Measurements from ENCODE around the gene AFF3. TPM values are rescaled to one million over a fixed set of nuclear protein-coding genes. Genes with fewer than 3 reads are reported as not detected.

AFF3 gene
- total and polyA plus RNA-seq, 2 of the 8 experiments (the other 6 are each of a cell fraction or from before 2014, with no cell fraction given), result 0.27 to 3.0 TPM

DNA sequence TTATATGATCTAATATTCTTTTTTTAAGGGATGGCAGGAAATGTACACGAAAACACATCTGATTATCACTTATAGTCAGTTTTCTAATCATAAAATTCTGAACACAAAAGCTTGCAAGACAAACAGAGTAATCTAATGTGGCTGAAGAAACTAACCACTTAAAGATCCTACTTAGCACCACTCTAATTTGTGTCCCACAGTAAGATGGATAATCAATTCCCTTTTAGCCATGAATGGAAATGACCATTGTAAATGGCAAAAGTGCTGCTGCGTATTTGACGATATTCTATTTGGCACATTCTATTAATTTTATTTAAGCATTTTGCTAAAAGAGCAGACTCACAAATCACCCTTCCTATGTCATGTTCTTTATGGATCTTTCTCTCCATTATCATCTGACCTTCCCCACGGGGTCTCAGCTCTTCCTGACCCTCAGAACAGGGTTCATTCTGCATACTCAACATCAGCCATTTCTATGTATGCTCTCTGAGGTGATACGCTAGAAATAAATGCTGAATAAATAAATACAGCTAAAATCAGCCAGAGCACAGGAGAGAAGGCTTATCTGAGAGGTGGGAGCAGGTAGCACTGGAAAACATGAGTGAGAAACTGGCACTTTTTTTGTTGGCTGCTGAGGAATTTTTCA lies 295.8 kb downstream of the AFF3 start:
- H3K4ac ChIP-seq (replicated peaks; ENCODE audit: insufficient read length, low read depth, low read length), result no peak overlapping the region
- no peak overlapping the region for H2BK5ac ChIP-seq (ENCODE audit: low read depth, low read length)
- H3K79me1 ChIP-seq (ENCODE audit: low read depth, low read length), result no peaks in the 10 kb centered on the region
- H2AK5ac ChIP-seq (ENCODE audit: low read depth, low read length), result no peak overlapping the region
- no peak overlapping the region for H3K27ac ChIP-seq (ENCODE audit: low read depth, low read length)
- no peak overlapping the region for H3K23ac ChIP-seq (ENCODE audit: insufficient read length)
- H3K27me3 ChIP-seq (replicated peaks in 1 of 4; ENCODE audit: control insufficient read depth in 3 of 4, extremely low read depth in 1 of 4, insufficient read depth in 3 of 4, low read length in 3 of 4), result peaks cover 0 to 1% (median 0%) of the 10 kb centered on the region in 4 experiments; a peak in 1 of 7 replicates
- no peak overlapping the region for H4K8ac ChIP-seq (ENCODE audit: extremely low read depth, insufficient read depth, low read length)
- no peaks in the 10 kb centered on the region for H3K79me2 ChIP-seq (ENCODE audit: control insufficient read depth in 1 of 2, insufficient read depth in 2 of 2, low read length in 2 of 2)
- whole genome bisulfite sequencing, 2 experiments (ENCODE audit: extremely low coverage in 1 of 2, insufficient coverage in 1 of 2, insufficient read length in 1 of 2, insufficient replicate concordance in 2 of 2, low coverage in 1 of 2, low lambda C conversion rate in 2 of 2, missing lambda C conversion rate in 1 of 2), result 95% methylated on average over 5 of the region's 5 CpGs; no CpG with 5 or more reads in 1 of the 2 experiments
- no peak overlapping the region for H3K56ac ChIP-seq (replicated peaks; ENCODE audit: insufficient read length, low read depth, low read length)
- H4K91ac ChIP-seq (replicated peaks; ENCODE audit: insufficient read length, low read length), result no peak overlapping the region
- H3K36me3 ChIP-seq (ENCODE audit: control insufficient read depth in 2 of 4, insufficient read depth in 4 of 4, low read length in 3 of 4), result no peaks in the 10 kb centered on the region
- no peak overlapping the region for H2BK12ac ChIP-seq (ENCODE audit: low read depth, low read length)
- no peak overlapping the region for H3K18ac ChIP-seq (ENCODE audit: extremely low read depth, low read length)
- no peak overlapping the region for H3K4me2 ChIP-seq (ENCODE audit: insufficient read depth in 1 of 2, low read depth in 2 of 2, low read length in 2 of 2)
- POLR2A ChIA-PET (ENCODE audit: partially characterized antibody), result no interaction called here
- FAIRE-seq, result no peak
- H3K9me3 ChIP-seq (ENCODE audit: insufficient read depth in 2 of 2, low read depth in 1 of 2, low read length in 1 of 2), result no peaks in the 10 kb centered on the region
- no peak overlapping the region for H2AFZ ChIP-seq (ENCODE audit: low read length)
- H3K23me2 ChIP-seq (ENCODE audit: low read depth, low read length), result no peaks in the 10 kb centered on the region
- CTCF ChIA-PET (ENCODE audit: partially characterized antibody), result no interaction called here
- no peak overlapping the region for H3K9ac ChIP-seq (replicated peaks in 1 of 4; ENCODE audit: extremely low read depth in 1 of 4, low read depth in 3 of 4, low read length in 3 of 4)
- H3K14ac ChIP-seq (ENCODE audit: insufficient read length), result no peak overlapping the region
- H4K20me1 ChIP-seq (replicated peaks in 1 of 2; ENCODE audit: control insufficient read depth in 1 of 2, insufficient read depth in 2 of 2, low read length in 2 of 2), result no peaks in the 10 kb centered on the region
- H2BK15ac ChIP-seq (ENCODE audit: low read length), result no peak overlapping the region
- H4K5ac ChIP-seq (ENCODE audit: insufficient read length, low read depth, low read length), result no peak overlapping the region
- H2BK20ac ChIP-seq (ENCODE audit: low read length), result no peak overlapping the region
- peaks cover 0 to 2% (median 0%) of the 10 kb centered on the region in 4 experiments; a peak in 1 of 7 replicates for H3K4me1 ChIP-seq (replicated peaks in 1 of 4; ENCODE audit: control insufficient read depth in 3 of 4, insufficient read depth in 4 of 4, low read length in 3 of 4)
- DNase-seq (ENCODE audit: low read depth in 1 of 2, low spot score in 2 of 2), result no peak
- no peak overlapping the region for H2BK120ac ChIP-seq (replicated peaks; ENCODE audit: low read depth, low read length)
- H3K4me3 ChIP-seq (ENCODE audit: extremely low read depth in 1 of 4, insufficient read depth in 2 of 4, low read depth in 3 of 4, low read length in 4 of 4), result no peak overlapping the region
- no peak for TF ChIP-seq ATF2 (IDR thresholded peaks at IDR 0.05; ENCODE audit: low read length)
- TF ChIP-seq, protein P1, sequence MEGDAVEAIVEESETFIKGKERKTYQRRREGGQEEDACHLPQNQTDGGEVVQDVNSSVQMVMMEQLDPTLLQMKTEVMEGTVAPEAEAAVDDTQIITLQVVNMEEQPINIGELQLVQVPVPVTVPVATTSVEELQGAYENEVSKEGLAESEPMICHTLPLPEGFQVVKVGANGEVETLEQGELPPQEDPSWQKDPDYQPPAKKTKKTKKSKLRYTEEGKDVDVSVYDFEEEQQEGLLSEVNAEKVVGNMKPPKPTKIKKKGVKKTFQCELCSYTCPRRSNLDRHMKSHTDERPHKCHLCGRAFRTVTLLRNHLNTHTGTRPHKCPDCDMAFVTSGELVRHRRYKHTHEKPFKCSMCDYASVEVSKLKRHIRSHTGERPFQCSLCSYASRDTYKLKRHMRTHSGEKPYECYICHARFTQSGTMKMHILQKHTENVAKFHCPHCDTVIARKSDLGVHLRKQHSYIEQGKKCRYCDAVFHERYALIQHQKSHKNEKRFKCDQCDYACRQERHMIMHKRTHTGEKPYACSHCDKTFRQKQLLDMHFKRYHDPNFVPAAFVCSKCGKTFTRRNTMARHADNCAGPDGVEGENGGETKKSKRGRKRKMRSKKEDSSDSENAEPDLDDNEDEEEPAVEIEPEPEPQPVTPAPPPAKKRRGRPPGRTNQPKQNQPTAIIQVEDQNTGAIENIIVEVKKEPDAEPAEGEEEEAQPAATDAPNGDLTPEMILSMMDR (IDR thresholded peaks at IDR 0.05; ENCODE audit: control extremely low read depth in 1 of 3, insufficient read depth in 1 of 3, low read depth in 1 of 3, low read length in 3 of 3), result no peak
- TF ChIP-seq NANOG (IDR thresholded peaks at IDR 0.05; ENCODE audit: insufficient read depth, low read depth, low read length, poor library complexity, severe bottlenecking), result no peak
- no peak for TF ChIP-seq HDAC2 (IDR thresholded peaks at IDR 0.05; ENCODE audit: borderline replicate concordance in 1 of 2, low read depth in 2 of 2, low read length in 2 of 2)
- no peak for TF ChIP-seq EGR1 (IDR thresholded peaks at IDR 0.05; ENCODE audit: borderline replicate concordance, low read depth, low read length)
- TF ChIP-seq MAFK (IDR thresholded peaks at IDR 0.05; ENCODE audit: low read depth, low read length), result no peak
- no peak for TF ChIP-seq BCL11A (IDR thresholded peaks at IDR 0.05; ENCODE audit: low read depth in 2 of 2, low read length in 2 of 2)
- TF ChIP-seq CBX5 (IDR thresholded peaks at IDR 0.05; ENCODE audit: low read depth, low read length), result no peak
